Pancreas (tissue), 10 donors: Measurements from ENCODE around the gene TAF5L. TPM values are rescaled to one million over a fixed set of nuclear protein-coding genes. Genes with fewer than 3 reads are reported as not detected.

Source experiments
- ATAC-seq, 4 donors: fragments of 200-7000 bp; cut with Tn5 transposase; one replicate each; pipeline versions ENCODE4 v1.8.0 to v1.9.1; 2020; ENCODE audit warnings: mild to moderate bottlenecking in 4 of 4, moderate library complexity in 4 of 4
- DNase-seq, 6 donors: peaks; one replicate each; pipeline ENCODE4 v3.0.0-alpha.2; 2020
- FAIRE-seq: peaks from 2 replicates; lab custom pipeline; 2012; peaks lifted over from hg19 to GRCh38; lab: Jason Lieb, UNC
- H3K27ac ChIP-seq, 4 donors: fragments of 200-600 bp; sonication (generic); 1 replicate in 3 of 4; 2 replicates in 1 of 4; pipeline versions ENCODE4 v1.5.0 to v1.8.0; 2020
- H3K27me3 ChIP-seq, 4 donors: fragments of 200-600 bp; one replicate each; pipeline ENCODE4 v1.8.0; 2021
- H3K36me3 ChIP-seq, 3 donors: fragments of 200-600 bp; sonication (generic) in 1 of 3; one replicate each; pipeline versions ENCODE4 v1.5.0 to v1.8.0; 2020 to 2021
- H3K4me1 ChIP-seq, 3 donors: fragments of 200-600 bp; one replicate each; pipeline ENCODE4 v1.8.0; 2021
- H3K4me3 ChIP-seq, 4 donors: fragments of 200-600 bp; sonication (generic) in 2 of 4; one replicate each; pipeline versions ENCODE4 v1.5.0 to v1.8.0; 2020 to 2021
- H3K9me3 ChIP-seq, 4 donors: fragments of 200-600 bp; one replicate each; pipeline ENCODE4 v1.8.0; 2021
- CTCF ChIP-seq, 4 donors: fragments of 200-600 bp; sonication (generic) in 3 of 4; IDR thresholded peaks; one replicate each; pipeline versions ENCODE4 v1.5.0 to v1.8.0; 2021; ENCODE audit warnings: antibody characterized with exemption in 4 of 4
- WGBS, 2 donors: extraction: QIAGEN DNeasy Blood & Tissue Kit; methylation state at CpG; one replicate each; pipeline ENCODE4 v1.1.7; 2013; 5-methylcytosine and 5-hydroxymethylcytosine counted together
- intact Hi-C, 3 donors: fragments of 100-400 bp; cut with DNase I; formaldehyde crosslinking; loops; one replicate each; pipeline versions ENCODE4 v1.11.1 to v1.14.2; 2022
- polyA plus RNA-seq, 2 donors: library from polyadenylated mRNA; stranded (reverse); fragments of 200-250 nt; gene quantifications; one replicate each; pipeline ENCODE4 v1.2.3, GENCODE V29; 2013
- total RNA-seq, 6 donors: library from RNA; stranded (reverse); fragmentation: NEBNext Ultra II Directional in 4 of 6; extraction: Animal tissue kit (Norgen Biotek cat#: 25700) in 4 of 6; gene quantifications; one replicate each; pipeline versions ENCODE4 v1.2.1 to v1.2.4, GENCODE V29; 2021 to 2023
- donor health status: healthy with polysubstance abuse.
- donor health status: DM: no; HTN: no; CAD: no; lungs with moderate emphysema.
- donor health status: DM: no; HTN: no; CAD: no.
- donor health status: control.
- donor health status: control.
- donor health status: Bipolar disorder and iron deficiency.
- donor health status: DM: yes; HTN: yes; CAD: no.
- donor health status: DM: no; HTN: no; CAD: no.
- donor health status: DM: no; HTN: no; CAD: no.
- donor health status: DM: yes; HTN: yes; CAD: no.

The TAF5L gene
- total RNA-seq, result 1 to 10 TPM; 4.4 to 9.5 (median 7.1) TPM
- 1 to 10 TPM; 5.1 to 8.5 TPM for polyA plus RNA-seq

- peak within 1 kb of the TSS; percentile 61 to 84 (median 81) for H3K27ac ChIP-seq
- intact Hi-C loops, result loop anchor here in 2 of 3 donors (10.0 kb wide), 1 partner anchor 71 kb away; the partner anchor contains the start of gene ABCB10 (in 2 of the 2)
Observed at GRCh38 chr1:229625915-229626831, at the start of gene TAF5L, which contains the start of gene URB2. Gene TAF5L, minus strand, starts transcription at chr1:229626122. Its CDS starts 11,640 bp downstream, at chr1:229614482. Gene URB2, plus strand, starts transcription at chr1:229626247. Its CDS starts 1,387 bp downstream, at chr1:229627634.

GRCh38 chr1:229675396-229675795 lies 49.5 kb upstream of the TAF5L start:
- H3K27ac ChIP-seq, result no peak overlapping the region
- no peak for FAIRE-seq
- no peak for ATAC-seq
- H3K36me3 ChIP-seq, result no peaks in the 10 kb centered on the region
- H3K27me3 ChIP-seq, result no peaks in the 10 kb centered on the region
- no peak overlapping the region for H3K4me3 ChIP-seq
- no peaks in the 10 kb centered on the region for H3K4me1 ChIP-seq
- no peak for DNase-seq
- H3K9me3 ChIP-seq, result no peaks in the 10 kb centered on the region
- TF ChIP-seq CTCF (IDR thresholded peaks at IDR 0.05), result no peak
- intact Hi-C loops, result no loop called here

More at GRCh38 chr1:229625915-229626831, at the start of gene TAF5L, which contains the start of gene URB2:
- FAIRE-seq, result no peak
- Histone ChIP-seq H3K4me3 (peak within 1 kb of the TSS; percentile 84 to 99 (median 91)), H3K9me3 (no peaks in the 10 kb centered on the region), H3K4me1 (peaks cover 0 to 21% (median 19%) of the 10 kb centered on the region in 3 donors), H3K36me3 (no peaks in the 10 kb centered on the region), H3K27me3 (no peaks in the 10 kb centered on the region)
- TF ChIP-seq CTCF (IDR thresholded peaks at IDR 0.05), result no peak
- peak; percentile 83 to 95 (median 90) for DNase-seq
- WGBS, 2 donors, result 0% methylated on average over 65 to 97 of the region's 97 CpGs
- ATAC-seq, result peak; percentile 94 to 99 (median 98)

- 77 to 81% methylated on average over 5 of the region's 5 CpGs for WGBS, 2 donors
- intact Hi-C loops, result no loop called here
- Histone ChIP-seq H3K4me1 (no peaks in the 10 kb centered on the region), H3K4me3 (no peak overlapping the region), H3K27me3 (no peaks in the 10 kb centered on the region), H3K27ac (no peak overlapping the region), H3K36me3 (no peaks in the 10 kb centered on the region), H3K9me3 (no peaks in the 10 kb centered on the region)
- FAIRE-seq (no peak), DNase-seq (no peak), ATAC-seq (no peak)
- no peak for TF ChIP-seq CTCF (IDR thresholded peaks at IDR 0.05)
Observed at GRCh38 chr1:229674042-229674441, 48.1 kb upstream of the TAF5L start.

DNA sequence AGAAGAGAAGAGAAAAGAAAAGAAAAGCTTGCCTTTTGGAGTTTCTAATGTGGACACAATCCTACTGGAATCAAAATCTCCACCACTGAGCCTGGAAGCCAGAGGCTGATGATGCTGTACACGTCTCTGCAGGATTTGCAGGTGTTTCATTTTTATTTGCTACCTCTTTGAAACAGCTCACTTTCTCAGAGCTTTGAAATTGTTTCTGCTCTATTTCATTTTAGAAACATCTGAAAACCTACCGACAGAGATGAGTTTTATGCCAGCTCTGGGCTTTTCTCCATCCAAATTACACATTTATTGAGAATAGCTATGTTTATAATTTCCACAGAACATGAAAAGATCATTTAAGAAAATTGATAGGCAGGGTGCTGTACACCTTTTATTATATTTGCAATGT lies 46.3 kb upstream of the TAF5L start:
- WGBS, 2 donors, result 83% methylated on average over 2 of the region's 2 CpGs
- H3K4me3 ChIP-seq, result no peak overlapping the region
- no peak for FAIRE-seq
- DNase-seq, result no peak
- H3K36me3 ChIP-seq, result no peaks in the 10 kb centered on the region
- no peaks in the 10 kb centered on the region for H3K9me3 ChIP-seq
- TF ChIP-seq CTCF (IDR thresholded peaks at IDR 0.05), result no peak
- no peaks in the 10 kb centered on the region for H3K27me3 ChIP-seq
- no peak for ATAC-seq
- intact Hi-C loops, result no loop called here
- no peak overlapping the region for H3K27ac ChIP-seq
- H3K4me1 ChIP-seq, result no peaks in the 10 kb centered on the region
